ENCODE results near the gene NUTM1. TPM values are rescaled to one million over a fixed set of nuclear protein-coding genes. Genes with fewer than 3 reads are reported as not detected.

Gene NUTM1
- total and polyA plus RNA-seq, 2 of the 13 experiments (the other 11 are each of a cell fraction or from before 2014, with no cell fraction given) = not detected

GRCh38 chr15:34336231-34336990 lies 6.7 kb upstream of the NUTM1 start:
- H3K36me3 ChIP-seq (replicated peaks in 1 of 2; ENCODE audit: control insufficient read depth in 1 of 2, insufficient read depth in 2 of 2, low read length in 2 of 2) = peaks cover 0 to 3% of the 10 kb centered on the region in 2 experiments; a peak in 1 of 5 replicates
- in situ Hi-C loops (cut with HindIII; ENCODE audit: extremely low pct_ligation_motif_present, low pct_unique_long_range_greater_than_20kb) (no loop called here), intact Hi-C loops (cut with micrococcal nuclease; ENCODE audit: unreplicated experiment) (no loop called here)
- no peak overlapping the region for H3K27ac ChIP-seq (ENCODE audit: extremely low read length, insufficient read depth, low read length)
- DNase-seq (ENCODE audit: low spot score) (no peak), FAIRE-seq (no peak), ATAC-seq (no peak)
- peaks cover 3% of the 10 kb centered on the region for H3K79me2 ChIP-seq (ENCODE audit: insufficient read depth, low read length)
- no TSS peak for BruUV-seq (replicated peaks)
- POLR2A ChIA-PET = interaction anchor here (1.5 to 1.9 kb wide), 2 partner anchors 17 to 247 kb away, joined by 3 to 16 read pairs; partner anchors contain the start of gene GOLGA8B
- H4K20me1 ChIP-seq (ENCODE audit: insufficient read depth, low read length) = no peaks in the 10 kb centered on the region
- no peaks in the 10 kb centered on the region for H3K9me3 ChIP-seq (ENCODE audit: low read length)
- no peak overlapping the region for H2AFZ ChIP-seq (ENCODE audit: low read length)
- peak overlapping the region; percentile 83 to 97 (median 83) for H3K4me3 ChIP-seq (replicated peaks in 1 of 3; ENCODE audit: insufficient read depth in 1 of 3, low read depth in 2 of 3, low read length in 3 of 3)
- peaks cover 41% of the 10 kb centered on the region for H3K4me1 ChIP-seq (ENCODE audit: insufficient read depth, low read length)
- WGBS (ENCODE audit: low lambda C conversion rate) = 82% methylated on average over 13 of the region's 16 CpGs
- peak overlapping the region; percentile 93 for H3K4me2 ChIP-seq (ENCODE audit: low read depth, low read length)
- no peak for TF ChIP-seq ZNF33B (CRISPR knock-in tag; IDR thresholded peaks at IDR 0.05)
- TF ChIP-seq TBL1XR1 (IDR thresholded peaks at IDR 0.05; ENCODE audit: borderline replicate concordance, low read length, partially characterized antibody) = no peak
- no peak for TF ChIP-seq NFKB2 (CRISPR knock-in tag; IDR thresholded peaks at IDR 0.05; ENCODE audit: borderline replicate concordance)
- no peak for TF ChIP-seq KAT7 (CRISPR knock-in tag; IDR thresholded peaks at IDR 0.05; ENCODE audit: borderline replicate concordance)
- TF ChIP-seq SIX1 (CRISPR knock-in tag; IDR thresholded peaks at IDR 0.05; ENCODE audit: borderline replicate concordance) = no peak
- TF ChIP-seq ZFP36L2 (CRISPR knock-in tag; IDR thresholded peaks at IDR 0.05) = no peak
- no peak for TF ChIP-seq SP2 (CRISPR knock-in tag; IDR thresholded peaks at IDR 0.05)
- CTCF ChIA-PET (ENCODE audit: low intra/inter-chr PET ratio, low total read pairs) = no interaction called here
- no peak overlapping the region for H3K9ac ChIP-seq (ENCODE audit: insufficient read depth, low read depth, low read length)
- H3K27me3 ChIP-seq (ENCODE audit: control insufficient read depth in 1 of 2, insufficient read depth in 2 of 2, low read length in 2 of 2) = no peaks in the 10 kb centered on the region; a peak in 1 of 5 replicates

GRCh38 chr15:34336991-34337556 lies 6.0 kb upstream of the NUTM1 start:
- Histone ChIP-seq H3K27ac (ENCODE audit: extremely low read length, insufficient read depth, low read length) (peak overlapping the region; percentile 78), H2AFZ (ENCODE audit: low read length) (no peak overlapping the region), H3K9me3 (ENCODE audit: low read length) (no peaks in the 10 kb centered on the region), H3K4me1 (ENCODE audit: insufficient read depth, low read length) (peaks cover 48% of the 10 kb centered on the region), H3K4me3 (replicated peaks in 1 of 3; ENCODE audit: insufficient read depth in 1 of 3, low read depth in 2 of 3, low read length in 3 of 3) (peak overlapping the region; percentile 83 to 97 (median 83)), H4K20me1 (ENCODE audit: insufficient read depth, low read length) (no peaks in the 10 kb centered on the region), H3K9ac (ENCODE audit: insufficient read depth, low read depth, low read length) (peak overlapping the region; percentile 81), H3K79me2 (ENCODE audit: insufficient read depth, low read length) (peaks cover 10% of the 10 kb centered on the region), H3K27me3 (ENCODE audit: control insufficient read depth in 1 of 2, insufficient read depth in 2 of 2, low read length in 2 of 2) (no peaks in the 10 kb centered on the region; a peak in 1 of 5 replicates), H3K4me2 (ENCODE audit: low read depth, low read length) (peak overlapping the region; percentile 93), H3K36me3 (replicated peaks in 1 of 2; ENCODE audit: control insufficient read depth in 1 of 2, insufficient read depth in 2 of 2, low read length in 2 of 2) (peaks cover 0 to 3% of the 10 kb centered on the region in 2 experiments; a peak in 1 of 5 replicates)
- FAIRE-seq = no peak
- CTCF ChIA-PET (ENCODE audit: low intra/inter-chr PET ratio, low total read pairs) = no interaction called here
- ATAC-seq = peak; percentile 34
- WGBS (ENCODE audit: low lambda C conversion rate) = 9% methylated on average over 17 of the region's 26 CpGs
- intact Hi-C loops (cut with micrococcal nuclease; ENCODE audit: unreplicated experiment) = no loop called here
- in situ Hi-C loops (cut with HindIII; ENCODE audit: extremely low pct_ligation_motif_present, low pct_unique_long_range_greater_than_20kb) = no loop called here
- no TSS peak for BruUV-seq (replicated peaks)
- POLR2A ChIA-PET = interaction anchor here (0.9 to 1.9 kb wide), 6 partner anchors 9 to 633 kb away, joined by 3 to 16 read pairs (median 4); partner anchors contain the start of genes AQR, GOLGA8B and KATNBL1
- no peak for DNase-seq (ENCODE audit: low spot score)
